HepG2 (cell line): ENCODE results near the gene DLST. TPM values are rescaled to one million over a fixed set of nuclear protein-coding genes. Genes with fewer than 3 reads are reported as not detected.
A peak's percentile ranks its signal among the peaks of the same experiment; 100 is the strongest.
"Not testable (repeated sequence)": the region's sequence is repeated elsewhere in the genome, so short reads cannot be mapped to it uniquely, and the experiment has no call there.

Experiments
- ATAC-seq: fragments of 200-7000 bp; cut with Tn5 transposase; 3 replicates; pipeline ENCODE4 v1.9.1; 2020; ENCODE audit warnings: mild to moderate bottlenecking, moderate library complexity
- BruUV-seq: library from RNA; stranded (reverse); fragments of 400-500 nt; replicated peaks from 2 replicates; lab custom pipeline; 2021; lab: Mats Ljungman, UMichigan
- CTCF ChIA-PET: fragments of 300-600 bp; formaldehyde crosslinking; extraction: SDS; loops from one replicate; lab custom pipeline; 2021; ENCODE audit warnings: low total read pairs, inconsistent platforms, low intra/inter-chr PET ratio; lab: Yijun Ruan, JAX
- POLR2A ChIA-PET: fragments of 350-600 bp; sonication (Branson Sonifier 250); formaldehyde crosslinking; loops from one replicate; lab custom pipeline; 2020; ENCODE audit warnings: antibody characterized with exemption, inconsistent platforms; lab: Yijun Ruan, JAX
- DNase-seq: peaks from one replicate; pipeline ENCODE4 v3.0.0-alpha.2; 2015; ENCODE audit warnings: low spot score
- FAIRE-seq: peaks from 3 replicates; lab custom pipeline; 2011; peaks lifted over from hg19 to GRCh38; lab: Jason Lieb, UNC
- H2AFZ ChIP-seq: one replicate; pipeline ENCODE4 v1.6.1; 2011; ENCODE audit warnings: low read length, inconsistent platforms
- H3K27ac ChIP-seq: fragments of 300-600 bp; 3 replicates; pipeline ENCODE4 v1.8.0; 2011; ENCODE audit warnings: mixed run types, mild to moderate bottlenecking, mixed read lengths, low read length, inconsistent platforms; ENCODE audit not compliant: insufficient read depth; ENCODE audit errors: extremely low read length
- H3K27me3 ChIP-seq, 2 experiments: fragments of 200-600 bp in 1 of 2; 2 replicates in 1 of 2; 3 replicates in 1 of 2; pipeline versions ENCODE4 v1.6.0 to v1.8.0; 2011; ENCODE audit warnings: low read length in 2 of 2, mild to moderate bottlenecking in 2 of 2, moderate library complexity in 2 of 2, inconsistent platforms in 1 of 2; ENCODE audit not compliant: insufficient read depth in 2 of 2, control insufficient read depth in 1 of 2
- H3K36me3 ChIP-seq, 2 experiments: fragments of 200-600 bp in 1 of 2; replicated peaks in 1 of 2; 2 replicates in 1 of 2; 3 replicates in 1 of 2; pipeline versions ENCODE4 v1.5.1 to v1.8.0; 2011; ENCODE audit warnings: low read length in 2 of 2, inconsistent platforms in 1 of 2; ENCODE audit not compliant: insufficient read depth in 2 of 2, control insufficient read depth in 1 of 2
- H3K4me1 ChIP-seq: 2 replicates; pipeline ENCODE4 v1.5.1; 2012; ENCODE audit warnings: low read length, inconsistent platforms; ENCODE audit not compliant: insufficient read depth
- H3K4me2 ChIP-seq: 2 replicates; pipeline ENCODE4 v1.6.0; 2011; ENCODE audit warnings: low read depth, low read length, inconsistent platforms
- H3K4me3 ChIP-seq, 3 experiments: fragments of 200-600 bp in 1 of 3; sonication (generic), shearing (Covaris generic) in 1 of 3; replicated peaks in 1 of 3; 2 replicates each; pipeline ENCODE4 v1.5.1; 2011 to 2016; ENCODE audit warnings: low read length in 3 of 3, inconsistent platforms in 2 of 3, low read depth in 2 of 3, mild to moderate bottlenecking in 2 of 3, control low read depth in 1 of 3, mixed read lengths in 1 of 3; ENCODE audit not compliant: insufficient read depth in 1 of 3
- H3K79me2 ChIP-seq: one replicate; pipeline ENCODE4 v1.6.1; 2011; ENCODE audit warnings: low read length, inconsistent platforms; ENCODE audit not compliant: insufficient read depth
- H3K9ac ChIP-seq: 2 replicates; pipeline ENCODE4 v1.6.0; 2011; ENCODE audit warnings: mild to moderate bottlenecking, low read depth, low read length, inconsistent platforms; ENCODE audit not compliant: insufficient read depth
- H3K9me3 ChIP-seq: 2 replicates; pipeline ENCODE4 v1.5.1; 2012; ENCODE audit warnings: mild to moderate bottlenecking, low read length
- H4K20me1 ChIP-seq: 2 replicates; pipeline ENCODE4 v1.6.0; 2011; ENCODE audit warnings: inconsistent platforms, mild to moderate bottlenecking, low read length, moderate library complexity; ENCODE audit not compliant: insufficient read depth
- CCAR2 ChIP-seq: fragments of 200-400 bp; formaldehyde crosslinking; optimal IDR thresholded peaks from 2 replicates; pipeline ENCODE3; 2018; ENCODE audit warnings: low read depth, mild to moderate bottlenecking, low read length, moderate library complexity
- DDIT3 ChIP-seq: sonication (generic); formaldehyde crosslinking; IDR thresholded peaks from 2 replicates; pipeline ENCODE4 v1.4.0; 2020; ENCODE audit warnings: mild to moderate bottlenecking, missing genetic modification reagents
- KAT8 ChIP-seq: IDR thresholded peaks from 2 replicates; pipeline ENCODE4 v1.6.1; 2016; ENCODE audit warnings: missing genetic modification reagents, missing compliant biosample characterization
- PAXIP1 ChIP-seq: sonication (generic); formaldehyde crosslinking; conservative IDR thresholded peaks from 2 replicates; pipeline ENCODE4 v1.4.0; 2020; ENCODE audit warnings: mild to moderate bottlenecking, missing genetic modification reagents, moderate library complexity
- SRSF9 ChIP-seq: fragments of 200-400 bp; formaldehyde crosslinking; IDR thresholded peaks from 2 replicates; pipeline ENCODE4 v1.6.1; 2018; ENCODE audit warnings: borderline replicate concordance, mild to moderate bottlenecking, low read depth, low read length; ENCODE audit not compliant: insufficient read depth, poor library complexity, severe bottlenecking
- WIZ ChIP-seq: sonication (generic); formaldehyde crosslinking; IDR thresholded peaks from 2 replicates; pipeline ENCODE4 v1.5.1; 2020; ENCODE audit warnings: mild to moderate bottlenecking, missing genetic modification reagents
- ZNF441 ChIP-seq: sonication (generic); formaldehyde crosslinking; IDR thresholded peaks from 2 replicates; pipeline ENCODE4 v1.7.0; 2021; ENCODE audit warnings: missing genetic modification reagents, borderline replicate concordance
- WGBS: methylation state at CpG from one replicate; pipeline ENCODE4 v1.1.6; 2017; ENCODE audit warnings: low lambda C conversion rate; 5-methylcytosine and 5-hydroxymethylcytosine counted together
- in situ Hi-C: cut with HindIII; loops from 2 replicates; pipeline ENCODE4 v1.10.0; 2017; ENCODE audit warnings: low pct_unique_long_range_greater_than_20kb; ENCODE audit not compliant: extremely low pct_ligation_motif_present
- intact Hi-C: fragments of 100-400 bp; cut with micrococcal nuclease; formaldehyde crosslinking; loops from one replicate; pipeline ENCODE4 v1.10.0; 2022; ENCODE audit not compliant: unreplicated experiment
- polyA plus RNA-seq, 8 experiments: library from polyadenylated mRNA; depleted of rRNA in 3 of 8; stranded (reverse) in 7 of 8; unstranded in 1 of 8; fragments of >200 nt; fragmentation: Illumina TruSeq in 4 of 8; extraction: Trizol in 4 of 8; gene quantifications; 2 replicates each; pipeline versions ENCODE4 v1.2.1 to v1.2.3, GENCODE V29; 2011 to 2016; ENCODE audit warnings: low read depth in 4 of 8, missing spikeins in 1 of 8, mixed read lengths in 1 of 8; ENCODE audit not compliant: insufficient read depth in 1 of 8
- total RNA-seq, 5 experiments: library from RNA; depleted of rRNA; stranded (reverse); fragments of >200 nt; fragmentation: Illumina TruSeq; extraction: Trizol; gene quantifications; 2 replicates each; pipeline ENCODE4 v1.2.3, GENCODE V29; 2016; ENCODE audit warnings: low read depth in 1 of 5

Gene DLST
- total and polyA plus RNA-seq, 2 of the 13 experiments (the other 11 are each of a cell fraction or from before 2014, with no cell fraction given) = 56.5 to 94.3 TPM

- no peak for TF ChIP-seq SRSF9
- no peak for TF ChIP-seq WIZ (CRISPR knock-in tag)
- TF ChIP-seq PAXIP1 = peak; percentile 75
- no peak for TF ChIP-seq CCAR2
- TF ChIP-seq ZNF441 (CRISPR knock-in tag) = no peak
- no peak for TF ChIP-seq DDIT3 (CRISPR knock-in tag)
These were observed 50.7 kb downstream of the DLST start (continued) for GRCh38 chr14:74932401-74932901.

- DNase-seq, H3K36me3 ChIP-seq, H3K79me2 ChIP-seq, H3K9me3 ChIP-seq, H3K27me3 ChIP-seq, H4K20me1 ChIP-seq, in situ Hi-C loops, intact Hi-C loops, H3K27ac ChIP-seq, CTCF ChIA-PET, BruUV-seq, ATAC-seq, FAIRE-seq, H3K9ac ChIP-seq: not testable (repeated sequence)
- TF ChIP-seq KAT8 (CRISPR knock-in tag) = 0 out of 2 replicates have a peak, but pooled peaks have one; percentile 2
- POLR2A ChIA-PET = interaction anchor here (2.5 kb wide), 1 partner anchor 10 kb away, joined by 10 read pairs; the partner anchor contains the start of gene RPS6KL1
- Histone ChIP-seq H2AFZ (peak overlapping the region; percentile 100), H3K4me1 (peaks cover 39% of the 10 kb centered on the region), H3K4me3 (peak overlapping the region in 2 of 3 experiments; percentile 49 to 61; a peak in 3 of 6 replicates), H3K4me2 (peak overlapping the region; percentile 87)
- WGBS = 66% methylated on average over 4 of the region's 4 CpGs
These were observed 51.2 kb downstream of the DLST start for GRCh38 chr14:74932936-74933335.
